ENCODE data around the gene UVSSA.

DNA sequence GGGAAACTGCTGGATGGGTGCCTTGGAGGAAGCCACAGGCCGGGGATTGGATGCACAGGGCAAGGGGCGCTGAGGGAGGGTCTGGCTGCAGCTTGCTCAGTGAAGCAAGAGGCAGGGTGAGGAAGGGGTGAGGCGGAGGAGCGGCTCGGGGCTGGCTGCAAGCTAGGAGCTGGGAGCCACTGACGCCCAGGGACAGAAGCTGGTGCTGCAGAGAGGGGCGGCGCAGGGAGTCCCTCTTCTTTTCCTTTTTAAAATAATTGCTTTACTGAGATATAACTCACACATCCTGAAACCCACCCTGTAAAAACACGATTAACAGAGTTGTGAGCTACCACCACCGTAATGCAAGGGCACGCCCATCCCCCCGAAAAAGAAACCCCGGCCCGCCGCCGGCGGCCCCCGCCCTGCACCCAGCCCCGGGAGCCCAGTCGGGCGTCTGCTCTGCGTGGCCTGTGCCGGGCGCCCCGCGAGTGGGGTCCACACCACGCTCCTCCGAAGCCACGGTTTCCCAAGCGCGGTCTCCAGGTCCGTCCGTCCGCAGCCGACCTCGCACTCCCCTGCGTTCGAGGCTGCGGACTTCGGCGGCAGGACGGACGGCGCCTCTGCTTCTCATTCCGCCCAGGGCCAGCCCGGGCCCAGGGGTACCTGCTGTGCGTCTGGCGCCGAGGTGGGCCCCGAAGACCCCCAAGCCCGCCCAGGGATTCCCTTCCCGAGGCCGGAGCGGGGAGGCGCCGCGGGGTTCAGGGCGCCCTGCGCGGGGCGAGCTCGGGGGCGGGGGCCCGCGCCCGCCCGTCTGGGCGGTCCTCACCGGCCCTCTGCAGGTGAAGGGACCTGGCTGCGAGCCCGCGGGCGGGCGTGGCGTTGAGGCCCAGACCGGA is 866 bp upstream of the UVSSA start:
- TF ChIP-seq EZH2 (IDR thresholded peaks at IDR 0.05; ENCODE audit: insufficient read depth, poor library complexity, severe bottlenecking) (no peak), EZH2phosphoT487 (IDR thresholded peaks at IDR 0.05; ENCODE audit: insufficient read depth, low read depth) (no peak)
